ENCODE data around the gene HIVEP2. TPM values are rescaled to one million over a fixed set of nuclear protein-coding genes. Genes with fewer than 3 reads are reported as not detected.

HIVEP2 gene
- total and polyA plus RNA-seq, 2 of the 4 experiments (the other 2 are of a cell fraction): 4.3 to 11.3 TPM

DNA sequence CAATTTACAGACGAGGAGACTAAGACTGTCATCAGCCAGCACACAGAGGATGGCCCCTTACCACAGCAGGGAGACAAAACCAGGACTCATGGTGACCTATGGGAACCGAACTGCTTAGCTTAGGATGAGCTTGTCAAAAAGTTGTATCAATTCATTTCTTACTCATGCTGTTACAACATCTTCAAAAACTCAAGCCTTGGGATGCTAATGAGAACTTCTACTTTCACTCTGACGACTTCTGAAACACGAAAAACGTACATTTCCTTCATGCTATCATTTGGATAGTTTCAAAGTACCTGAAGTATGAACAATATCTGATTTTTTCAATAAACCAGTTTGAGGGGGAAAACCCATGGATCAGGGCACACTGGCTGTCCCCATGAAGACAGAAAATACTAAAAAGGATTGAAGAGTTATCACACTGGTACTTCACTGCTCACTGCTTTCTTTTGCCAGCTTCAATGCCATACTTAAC lies 31.9 kb downstream of the HIVEP2 start:
- Histone ChIP-seq H4K8ac (ENCODE audit: low read depth in 2 of 2, low read length in 2 of 2) (no peak overlapping the region), H2BK15ac (ENCODE audit: low read depth, low read length) (no peak overlapping the region), H3K4me2 (ENCODE audit: low read depth, low read length) (no peak overlapping the region), H3K9ac (ENCODE audit: low read depth, low read length) (no peak overlapping the region), H3K27me3 (ENCODE audit: control insufficient read depth, insufficient read depth, low read length) (no peaks in the 10 kb centered on the region), H4K5ac (ENCODE audit: low read depth, low read length) (no peak overlapping the region), H3K9me1 (ENCODE audit: insufficient read depth, low read length) (peaks cover 3% of the 10 kb centered on the region; the same call in 1 of the 2 replicates), H4K20me1 (ENCODE audit: insufficient read depth, low read length) (no peaks in the 10 kb centered on the region), H2BK120ac (ENCODE audit: low read depth, low read length) (no peak overlapping the region), H4K91ac (ENCODE audit: insufficient read depth, low read depth, low read length) (no peak overlapping the region), H2BK20ac (ENCODE audit: low read depth, low read length) (no peak overlapping the region), H2AK9ac (replicated peaks; ENCODE audit: low read depth, low read length, poor library complexity) (no peak overlapping the region), H3K79me1 (ENCODE audit: low read depth in 1 of 2, low read length in 2 of 2) (peaks cover 37 to 67% of the 10 kb centered on the region in 2 experiments), H2AFZ (replicated peaks; ENCODE audit: low read length, poor library complexity) (no peak overlapping the region), H3K56ac (ENCODE audit: extremely low read depth, insufficient read depth, low read length) (no peak overlapping the region), H3K36me3 (ENCODE audit: control insufficient read depth, insufficient read depth, low read length) (peaks cover 2% of the 10 kb centered on the region; the same call in 1 of the 2 replicates), H3K4ac (ENCODE audit: low read depth, low read length) (no peak overlapping the region), H3K4me1 (ENCODE audit: control insufficient read depth, insufficient read depth, low read length) (no peaks in the 10 kb centered on the region; the same call in 1 of the 2 replicates), H2BK5ac (ENCODE audit: low read depth, low read length, poor library complexity, severe bottlenecking) (no peak overlapping the region), H2AK5ac (ENCODE audit: low read depth, low read length) (no peak overlapping the region), H3K4me3 (ENCODE audit: insufficient read depth, low read depth, low read length) (no peak overlapping the region), H3K18ac (ENCODE audit: low read depth, low read length) (no peak overlapping the region), H3K9me3 (ENCODE audit: control insufficient read depth, insufficient read depth, low read length) (no peaks in the 10 kb centered on the region), H3K23ac (ENCODE audit: low read depth, low read length) (no peak overlapping the region), H3K14ac (replicated peaks; ENCODE audit: low read depth, low read length) (no peak overlapping the region), H3K27ac (ENCODE audit: insufficient read depth, low read length) (no peak overlapping the region)
- in situ Hi-C loops (cut with MboI; ENCODE audit: low sequenced_read_pairs): no loop called here
- dilution Hi-C loops (cut with HindIII; ENCODE audit: low sequenced_read_pairs, unreplicated experiment): no loop called here
- ATAC-seq (ENCODE audit: low read depth) (no peak), DNase-seq (no peak)
- POLR2A ChIA-PET (ENCODE audit: unreplicated experiment): no interaction called here
- intact Hi-C loops (cut with micrococcal nuclease): no loop called here
- TF ChIP-seq MAZ (IDR thresholded peaks at IDR 0.05; ENCODE audit: borderline replicate concordance, low read depth, low read length): no peak
- no peak for TF ChIP-seq SMC3 (IDR thresholded peaks at IDR 0.05; ENCODE audit: low read depth, low read length)
- no peak for TF ChIP-seq RAD21 (IDR thresholded peaks at IDR 0.05; ENCODE audit: low read length)
- TF ChIP-seq RCOR1 (IDR thresholded peaks at IDR 0.05; ENCODE audit: insufficient replicate concordance, low read length): no peak
- TF ChIP-seq FOS (IDR thresholded peaks at IDR 0.05; ENCODE audit: low read depth, low read length): no peak
- no peak for TF ChIP-seq MXI1 (IDR thresholded peaks at IDR 0.05; ENCODE audit: borderline replicate concordance, low read depth, low read length)
- TF ChIP-seq MAFK (IDR thresholded peaks at IDR 0.05; ENCODE audit: low read depth, low read length): no peak
- TF ChIP-seq NFE2L2 (IDR thresholded peaks at IDR 0.05; ENCODE audit: low read depth, low read length): no peak
- TF ChIP-seq, protein P1, sequence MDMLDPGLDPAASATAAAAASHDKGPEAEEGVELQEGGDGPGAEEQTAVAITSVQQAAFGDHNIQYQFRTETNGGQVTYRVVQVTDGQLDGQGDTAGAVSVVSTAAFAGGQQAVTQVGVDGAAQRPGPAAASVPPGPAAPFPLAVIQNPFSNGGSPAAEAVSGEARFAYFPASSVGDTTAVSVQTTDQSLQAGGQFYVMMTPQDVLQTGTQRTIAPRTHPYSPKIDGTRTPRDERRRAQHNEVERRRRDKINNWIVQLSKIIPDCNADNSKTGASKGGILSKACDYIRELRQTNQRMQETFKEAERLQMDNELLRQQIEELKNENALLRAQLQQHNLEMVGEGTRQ (IDR thresholded peaks at IDR 0.05; ENCODE audit: low read depth, low read length): no peak
- TF ChIP-seq CEBPB (IDR thresholded peaks at IDR 0.05; ENCODE audit: low read depth, low read length): no peak
- TF ChIP-seq RFX5 (IDR thresholded peaks at IDR 0.05; ENCODE audit: low read depth, low read length): no peak
- TF ChIP-seq, protein P2, sequence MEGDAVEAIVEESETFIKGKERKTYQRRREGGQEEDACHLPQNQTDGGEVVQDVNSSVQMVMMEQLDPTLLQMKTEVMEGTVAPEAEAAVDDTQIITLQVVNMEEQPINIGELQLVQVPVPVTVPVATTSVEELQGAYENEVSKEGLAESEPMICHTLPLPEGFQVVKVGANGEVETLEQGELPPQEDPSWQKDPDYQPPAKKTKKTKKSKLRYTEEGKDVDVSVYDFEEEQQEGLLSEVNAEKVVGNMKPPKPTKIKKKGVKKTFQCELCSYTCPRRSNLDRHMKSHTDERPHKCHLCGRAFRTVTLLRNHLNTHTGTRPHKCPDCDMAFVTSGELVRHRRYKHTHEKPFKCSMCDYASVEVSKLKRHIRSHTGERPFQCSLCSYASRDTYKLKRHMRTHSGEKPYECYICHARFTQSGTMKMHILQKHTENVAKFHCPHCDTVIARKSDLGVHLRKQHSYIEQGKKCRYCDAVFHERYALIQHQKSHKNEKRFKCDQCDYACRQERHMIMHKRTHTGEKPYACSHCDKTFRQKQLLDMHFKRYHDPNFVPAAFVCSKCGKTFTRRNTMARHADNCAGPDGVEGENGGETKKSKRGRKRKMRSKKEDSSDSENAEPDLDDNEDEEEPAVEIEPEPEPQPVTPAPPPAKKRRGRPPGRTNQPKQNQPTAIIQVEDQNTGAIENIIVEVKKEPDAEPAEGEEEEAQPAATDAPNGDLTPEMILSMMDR (conservative IDR thresholded peaks at IDR 0.05; ENCODE audit: low read depth, low read length): no peak
- TF ChIP-seq, protein P3, sequence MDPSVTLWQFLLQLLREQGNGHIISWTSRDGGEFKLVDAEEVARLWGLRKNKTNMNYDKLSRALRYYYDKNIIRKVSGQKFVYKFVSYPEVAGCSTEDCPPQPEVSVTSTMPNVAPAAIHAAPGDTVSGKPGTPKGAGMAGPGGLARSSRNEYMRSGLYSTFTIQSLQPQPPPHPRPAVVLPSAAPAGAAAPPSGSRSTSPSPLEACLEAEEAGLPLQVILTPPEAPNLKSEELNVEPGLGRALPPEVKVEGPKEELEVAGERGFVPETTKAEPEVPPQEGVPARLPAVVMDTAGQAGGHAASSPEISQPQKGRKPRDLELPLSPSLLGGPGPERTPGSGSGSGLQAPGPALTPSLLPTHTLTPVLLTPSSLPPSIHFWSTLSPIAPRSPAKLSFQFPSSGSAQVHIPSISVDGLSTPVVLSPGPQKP (IDR thresholded peaks at IDR 0.05; ENCODE audit: borderline replicate concordance, low read depth, low read length): no peak
- no peak for TF ChIP-seq POLR2A (IDR thresholded peaks at IDR 0.05; ENCODE audit: low read depth, low read length)
- no peak for TF ChIP-seq CHD1 (IDR thresholded peaks at IDR 0.05; ENCODE audit: low read depth, low read length)
- no peak for TF ChIP-seq BHLHE40 (IDR thresholded peaks at IDR 0.05; ENCODE audit: low read depth, low read length)
- CTCF ChIA-PET: no interaction called here
- WGBS, 2 experiments (ENCODE audit: extremely low coverage in 2 of 2, insufficient read length in 1 of 2): no CpG with 5 or more reads among the region's 5 CpGs
- no TSS peak for BruUV-seq (replicated peaks)
